GM23338 (cell line): ENCODE measurements around the gene MSH2.

Experiments used
- EZH2 ChIP-seq: fragments of 200-600 bp; sonication (generic); IDR thresholded peaks from one replicate; pipeline ENCODE4 v1.8.0; 2017; ENCODE audit warnings: antibody characterized with exemption, mild to moderate bottlenecking, low read depth; ENCODE audit not compliant: unreplicated experiment
- POLR2AphosphoS5 ChIP-seq: IDR thresholded peaks from 2 replicates; pipeline ENCODE4 v1.6.1; 2016; ENCODE audit warnings: antibody characterized with exemption, low read depth
- ZNF114 ChIP-seq: fragments of 250-450 bp; sonication (Bioruptor Pico); IDR thresholded peaks from 2 replicates; pipeline ENCODE4 v1.5.0; 2020; ENCODE audit warnings: mild to moderate bottlenecking, moderate library complexity
- ZNF331 ChIP-seq: fragments of 250-450 bp; sonication (Bioruptor Pico); IDR thresholded peaks from 2 replicates; pipeline ENCODE4 v1.5.0; 2020; ENCODE audit warnings: low read depth, mild to moderate bottlenecking, moderate library complexity
- TF ChIP-seq, protein P1 (sequence below), 2 experiments: fragments of 200-600 bp in 1 of 2; sonication (generic) in 1 of 2; conservative IDR thresholded peaks; 2 replicates each; pipeline versions ENCODE4 v1.5.1 to v1.6.1; 2016 to 2017; ENCODE audit warnings: antibody characterized with exemption in 2 of 2, low read depth in 2 of 2, mild to moderate bottlenecking in 2 of 2, moderate library complexity in 1 of 2
- TF ChIP-seq, protein P2 (sequence below): IDR thresholded peaks from one replicate; pipeline ENCODE4 v1.6.1; 2018; ENCODE audit warnings: antibody characterized with exemption; ENCODE audit not compliant: unreplicated experiment

DNA sequence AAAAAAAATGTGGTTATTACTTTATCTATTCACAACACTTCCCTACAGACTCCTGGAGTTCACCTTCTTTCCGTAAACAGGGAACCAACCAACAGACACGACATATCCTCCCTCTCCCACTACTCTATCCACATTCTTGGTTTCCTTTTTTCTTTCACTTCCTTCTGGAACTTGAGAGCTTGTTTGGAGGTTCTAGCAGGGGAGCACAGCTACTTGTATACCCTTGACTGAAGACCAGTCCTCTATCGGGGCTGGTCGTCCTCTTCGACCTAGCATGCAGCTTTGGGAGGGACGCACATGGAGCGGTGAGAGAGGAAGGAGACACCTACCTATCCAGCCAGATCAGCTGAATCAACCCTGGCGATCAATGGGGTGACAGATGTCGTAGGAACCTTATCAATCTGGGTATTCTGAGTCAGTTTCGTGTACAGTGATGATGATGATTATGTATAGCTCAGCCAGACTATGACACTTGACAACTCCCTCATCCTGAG lies 43.5 kb upstream of the MSH2 start:
- TF ChIP-seq POLR2AphosphoS5 = no peak
- no peak for TF ChIP-seq EZH2
- TF ChIP-seq, protein P1, sequence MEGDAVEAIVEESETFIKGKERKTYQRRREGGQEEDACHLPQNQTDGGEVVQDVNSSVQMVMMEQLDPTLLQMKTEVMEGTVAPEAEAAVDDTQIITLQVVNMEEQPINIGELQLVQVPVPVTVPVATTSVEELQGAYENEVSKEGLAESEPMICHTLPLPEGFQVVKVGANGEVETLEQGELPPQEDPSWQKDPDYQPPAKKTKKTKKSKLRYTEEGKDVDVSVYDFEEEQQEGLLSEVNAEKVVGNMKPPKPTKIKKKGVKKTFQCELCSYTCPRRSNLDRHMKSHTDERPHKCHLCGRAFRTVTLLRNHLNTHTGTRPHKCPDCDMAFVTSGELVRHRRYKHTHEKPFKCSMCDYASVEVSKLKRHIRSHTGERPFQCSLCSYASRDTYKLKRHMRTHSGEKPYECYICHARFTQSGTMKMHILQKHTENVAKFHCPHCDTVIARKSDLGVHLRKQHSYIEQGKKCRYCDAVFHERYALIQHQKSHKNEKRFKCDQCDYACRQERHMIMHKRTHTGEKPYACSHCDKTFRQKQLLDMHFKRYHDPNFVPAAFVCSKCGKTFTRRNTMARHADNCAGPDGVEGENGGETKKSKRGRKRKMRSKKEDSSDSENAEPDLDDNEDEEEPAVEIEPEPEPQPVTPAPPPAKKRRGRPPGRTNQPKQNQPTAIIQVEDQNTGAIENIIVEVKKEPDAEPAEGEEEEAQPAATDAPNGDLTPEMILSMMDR (conservative IDR thresholded peaks at IDR 0.05; ENCODE audit: low read depth in 2 of 2) = no peak
- TF ChIP-seq, protein P2, sequence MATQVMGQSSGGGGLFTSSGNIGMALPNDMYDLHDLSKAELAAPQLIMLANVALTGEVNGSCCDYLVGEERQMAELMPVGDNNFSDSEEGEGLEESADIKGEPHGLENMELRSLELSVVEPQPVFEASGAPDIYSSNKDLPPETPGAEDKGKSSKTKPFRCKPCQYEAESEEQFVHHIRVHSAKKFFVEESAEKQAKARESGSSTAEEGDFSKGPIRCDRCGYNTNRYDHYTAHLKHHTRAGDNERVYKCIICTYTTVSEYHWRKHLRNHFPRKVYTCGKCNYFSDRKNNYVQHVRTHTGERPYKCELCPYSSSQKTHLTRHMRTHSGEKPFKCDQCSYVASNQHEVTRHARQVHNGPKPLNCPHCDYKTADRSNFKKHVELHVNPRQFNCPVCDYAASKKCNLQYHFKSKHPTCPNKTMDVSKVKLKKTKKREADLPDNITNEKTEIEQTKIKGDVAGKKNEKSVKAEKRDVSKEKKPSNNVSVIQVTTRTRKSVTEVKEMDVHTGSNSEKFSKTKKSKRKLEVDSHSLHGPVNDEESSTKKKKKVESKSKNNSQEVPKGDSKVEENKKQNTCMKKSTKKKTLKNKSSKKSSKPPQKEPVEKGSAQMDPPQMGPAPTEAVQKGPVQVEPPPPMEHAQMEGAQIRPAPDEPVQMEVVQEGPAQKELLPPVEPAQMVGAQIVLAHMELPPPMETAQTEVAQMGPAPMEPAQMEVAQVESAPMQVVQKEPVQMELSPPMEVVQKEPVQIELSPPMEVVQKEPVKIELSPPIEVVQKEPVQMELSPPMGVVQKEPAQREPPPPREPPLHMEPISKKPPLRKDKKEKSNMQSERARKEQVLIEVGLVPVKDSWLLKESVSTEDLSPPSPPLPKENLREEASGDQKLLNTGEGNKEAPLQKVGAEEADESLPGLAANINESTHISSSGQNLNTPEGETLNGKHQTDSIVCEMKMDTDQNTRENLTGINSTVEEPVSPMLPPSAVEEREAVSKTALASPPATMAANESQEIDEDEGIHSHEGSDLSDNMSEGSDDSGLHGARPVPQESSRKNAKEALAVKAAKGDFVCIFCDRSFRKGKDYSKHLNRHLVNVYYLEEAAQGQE = no peak
- no peak for TF ChIP-seq ZNF331 (CRISPR knock-in tag)
- no peak for TF ChIP-seq ZNF114
